HT1080 (cell line): Measurements from ENCODE around the gene ATP7B. TPM values are rescaled to one million over a fixed set of nuclear protein-coding genes. Genes with fewer than 3 reads are reported as not detected.

ENCODE experiments used
- DNase-seq: peaks from one replicate; pipeline ENCODE4 v3.0.0-alpha.2; 2015; ENCODE audit warnings: low read depth
- total RNA-seq: library from RNA; depleted of rRNA; stranded (reverse); fragments of >200 nt; shearing (Covaris generic); gene quantifications from 2 replicates; pipeline ENCODE4 v1.2.3, GENCODE V29; 2014

ATP7B gene
- total RNA-seq, 1 experiment from 2014 or later = 2.3 TPM

GRCh38 chr13:51978796-51979556 is 32.3 kb downstream of the ATP7B start:
- no peak for DNase-seq

DNA sequence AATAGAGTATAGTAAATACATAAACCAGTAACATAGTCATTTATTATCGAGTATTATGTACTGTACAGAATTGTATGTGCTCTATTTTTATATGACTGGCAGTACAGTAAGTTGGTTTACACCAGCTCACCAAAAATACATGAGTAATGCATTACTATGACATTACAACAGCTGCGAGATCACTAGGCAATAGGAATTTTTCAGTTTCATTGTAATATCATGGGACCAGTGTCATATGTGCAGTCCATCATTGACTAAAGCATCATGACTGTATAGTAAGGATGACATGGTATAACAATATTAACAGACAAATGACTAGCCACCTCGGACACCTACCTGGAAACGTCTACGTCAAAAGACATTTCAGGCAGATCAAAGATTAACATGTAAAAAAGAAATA is 33.6 kb downstream of the ATP7B start:
- no peak for DNase-seq

GRCh38 chr13:51976890-51977289 is 34.4 kb downstream of the ATP7B start:
- no peak for DNase-seq

DNA sequence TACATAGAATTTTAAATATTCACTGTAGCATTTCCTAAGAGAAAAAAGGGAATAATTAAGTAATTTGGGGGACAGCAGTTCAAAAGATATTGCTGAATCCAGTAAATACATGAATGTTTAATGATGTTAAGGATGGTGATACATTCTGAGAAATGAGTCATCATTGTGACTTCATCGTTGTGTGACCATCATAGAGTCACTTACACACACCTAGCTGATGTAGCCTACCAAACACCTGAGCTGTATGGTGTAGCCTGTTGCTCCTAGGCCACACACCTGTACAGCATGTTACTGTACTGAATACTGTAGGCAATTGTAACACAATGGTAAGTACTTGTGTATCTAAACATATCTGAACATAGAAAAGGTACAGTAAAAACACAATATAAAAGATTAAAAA is 34.8 kb downstream of the ATP7B start:
- no peak for DNase-seq

GRCh38 chr13:51974482-51974881 is 36.8 kb downstream of the ATP7B start:
- DNase-seq = no peak

DNA sequence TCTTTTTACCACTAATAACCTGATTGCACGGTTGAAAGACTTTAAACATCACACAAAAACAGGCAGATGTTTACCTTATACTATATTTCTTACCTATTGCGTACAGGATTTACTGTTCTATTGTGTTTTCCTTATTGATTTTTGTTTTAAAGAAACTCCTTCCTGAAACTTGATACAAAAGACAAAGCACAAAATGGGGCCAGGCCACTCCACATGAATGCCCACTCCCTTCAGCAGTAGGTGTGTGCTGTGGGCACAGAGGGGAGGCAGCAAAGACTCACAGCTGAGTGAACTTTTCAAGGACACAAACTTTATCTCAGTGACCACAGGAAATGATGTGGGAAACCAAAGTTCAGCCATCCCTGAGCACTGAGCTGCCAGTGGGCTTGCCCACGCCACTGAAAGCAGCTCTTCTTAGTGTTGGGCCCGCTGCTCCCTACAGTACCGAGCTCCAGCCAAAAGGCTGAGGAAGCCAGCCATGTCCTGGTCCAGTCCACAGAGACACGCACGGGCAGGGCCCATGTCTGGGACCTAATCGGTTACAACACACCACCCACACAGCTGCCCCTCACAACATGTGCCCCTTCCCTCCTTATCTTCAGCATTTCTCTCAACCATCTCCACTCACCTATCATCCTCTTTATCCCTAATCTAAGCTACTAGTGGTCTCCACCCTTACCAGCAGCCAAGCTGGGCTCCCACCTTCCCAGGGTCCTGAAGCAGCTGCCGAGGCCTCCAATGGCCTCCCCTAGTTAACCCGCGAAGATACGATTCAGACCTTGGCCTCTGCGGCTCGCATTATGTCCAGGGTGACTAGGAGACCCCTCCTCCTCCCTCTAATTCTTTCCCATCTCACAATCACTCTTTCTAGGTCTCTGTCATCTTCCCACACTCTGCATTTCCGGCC is 39.5 kb downstream of the ATP7B start:
- DNase-seq = no peak

DNA sequence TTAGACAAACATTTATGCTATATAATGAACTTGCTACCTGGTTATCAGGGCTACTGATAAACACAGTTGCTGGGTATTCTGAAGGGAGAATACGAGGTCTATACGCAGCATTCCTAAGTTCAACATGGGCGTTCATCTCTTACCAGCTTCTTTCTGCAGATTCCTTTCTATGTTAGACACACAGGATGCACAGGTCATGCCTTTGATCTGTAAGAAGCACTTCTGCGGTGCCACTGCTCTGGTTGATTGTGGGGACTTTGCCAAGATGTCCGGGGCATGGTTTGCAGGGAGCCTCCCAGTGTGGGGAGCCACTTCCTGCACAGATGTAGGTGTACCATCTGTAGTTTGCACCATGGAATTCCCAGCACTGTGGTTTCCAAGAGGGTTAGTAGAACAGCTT is 40.9 kb downstream of the ATP7B start:
- DNase-seq = peak; percentile 33

GRCh38 chr13:51967482-51968446 is 43.5 kb downstream of the ATP7B start:
- DNase-seq = no peak

DNA sequence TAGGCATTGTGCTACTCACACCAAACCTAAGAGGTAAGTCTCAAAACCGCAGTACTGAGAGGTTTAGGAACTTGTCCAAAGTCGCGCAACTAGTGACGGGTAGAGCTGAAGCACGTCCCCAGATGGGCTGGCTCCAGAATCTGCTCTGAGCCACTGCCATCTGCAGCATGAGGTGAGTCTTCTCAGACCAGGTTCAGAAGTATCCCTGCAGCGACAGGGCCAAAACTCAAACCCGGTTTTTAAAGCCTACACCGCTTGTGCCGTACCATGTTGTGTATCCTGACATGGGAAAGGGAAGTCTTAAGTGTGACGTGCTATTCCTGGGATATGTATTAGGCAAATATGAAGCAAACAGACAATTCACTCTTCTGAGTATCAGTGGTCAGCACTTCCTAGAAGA is 45.1 kb downstream of the ATP7B start:
- DNase-seq = no peak

- no peak for DNase-seq
Observed at GRCh38 chr13:51961493-51962403, 49.5 kb downstream of the ATP7B start.

DNA sequence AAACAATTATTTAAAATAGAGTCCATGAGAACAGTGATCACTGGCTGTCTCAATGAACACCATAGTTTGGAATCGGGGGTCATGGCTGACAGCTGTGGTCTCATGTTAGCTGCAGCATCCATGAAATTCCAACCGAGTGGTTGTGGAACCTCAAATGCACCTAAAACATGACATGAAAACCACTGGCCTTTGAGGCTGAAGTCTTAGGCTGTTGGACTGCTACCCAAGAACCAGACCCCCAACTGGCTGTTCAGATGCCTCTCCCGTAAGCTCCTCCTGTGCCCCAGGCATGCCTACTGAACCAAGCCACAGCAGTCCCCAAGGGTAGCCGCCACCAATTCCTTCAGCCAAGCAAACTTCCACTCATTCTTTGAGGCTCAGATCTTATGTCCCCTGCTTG is 50.5 kb downstream of the ATP7B start:
- DNase-seq = no peak

- DNase-seq = no peak
Observed at GRCh38 chr13:51959773-51960172, 51.5 kb downstream of the ATP7B start.

- DNase-seq = no peak
Observed at GRCh38 chr13:51958217-51958547, 53.1 kb downstream of the ATP7B start.

DNA sequence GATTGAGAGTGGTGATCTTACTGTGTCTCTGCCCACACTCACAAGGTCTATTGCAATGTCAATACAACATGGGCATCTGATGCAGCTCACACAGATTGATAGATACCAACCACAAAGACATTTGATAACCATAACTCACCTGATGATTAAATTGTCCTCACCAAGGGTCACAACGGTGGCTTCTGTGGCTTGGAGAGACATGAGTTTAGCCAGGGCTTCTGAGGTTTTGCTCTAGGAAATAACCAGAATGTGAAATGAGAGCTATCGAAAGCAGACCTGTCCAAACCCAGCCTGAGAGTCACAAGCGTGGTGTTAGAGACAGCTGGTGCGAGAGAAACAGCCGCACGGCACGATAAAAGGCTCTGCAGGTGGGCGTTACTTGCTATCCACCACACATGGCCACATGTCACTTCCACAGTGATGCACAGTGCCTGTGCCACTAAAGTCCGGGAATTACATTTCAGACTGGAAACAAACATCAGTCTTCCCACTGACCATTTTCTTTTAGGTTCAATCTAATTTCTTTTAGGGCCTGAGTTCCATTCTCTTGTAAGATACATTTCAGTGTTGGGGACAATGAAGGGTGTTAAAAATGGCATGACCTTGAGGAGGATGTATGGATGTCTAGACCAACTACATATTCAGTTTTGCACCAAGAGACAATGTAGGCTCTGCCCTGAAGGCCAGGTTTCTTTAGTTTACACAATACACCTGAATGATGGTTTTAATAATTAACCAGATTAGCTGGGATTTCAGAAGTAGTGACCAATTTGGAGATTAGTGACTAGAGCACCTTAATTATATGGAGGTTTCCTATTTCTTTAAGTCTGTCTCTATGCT is 53.7 kb downstream of the ATP7B start:
- DNase-seq = no peak

- no peak for DNase-seq
Observed at GRCh38 chr13:51956717-51957116, 54.5 kb downstream of the ATP7B start.

GRCh38 chr13:51955816-51956603 is 55.2 kb downstream of the ATP7B start:
- DNase-seq = no peak

DNA sequence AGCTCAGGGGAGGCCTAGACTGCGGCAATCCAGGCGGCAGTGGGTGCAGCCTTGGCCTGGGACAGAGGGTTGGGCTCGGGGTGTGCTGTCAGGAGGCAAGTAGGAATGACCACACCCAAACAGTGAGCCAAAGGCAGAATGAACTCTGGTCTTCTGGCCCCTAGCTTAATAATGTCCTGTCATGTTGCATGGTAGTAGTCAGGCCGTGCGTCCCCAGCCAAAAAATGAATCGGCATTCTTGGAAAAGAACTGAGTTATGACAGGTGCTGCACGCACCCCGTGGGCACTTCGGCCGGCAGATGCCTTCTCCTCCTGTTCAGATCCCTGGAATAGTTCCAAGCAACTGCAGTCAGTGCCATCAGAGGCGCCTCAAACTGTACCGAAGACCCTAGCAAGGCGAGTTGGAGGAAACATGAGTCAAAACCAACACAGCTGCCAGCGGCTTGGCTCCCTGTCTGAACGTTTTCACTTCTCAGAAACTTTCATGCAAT is 55.9 kb downstream of the ATP7B start:
- DNase-seq = peak; percentile 60
